NCI-H128 (cell line): ENCODE data around the gene RPS19.
"Not testable (repeated sequence)": the region's sequence is repeated elsewhere in the genome, so short reads cannot be mapped to it uniquely, and the experiment has no call there.

Experiments used
- DNase-seq: peaks from one replicate; lab custom pipeline; 2025; ENCODE audit not compliant: unreplicated experiment; lab: John Stamatoyannopoulos, UW

The RPS19 gene

GRCh38 chr19:41912899-41913537 is 53.0 kb downstream of the RPS19 start:
- DNase-seq, result no peak

- DNase-seq, result no peak
These were observed 53.7 kb downstream of the RPS19 start for GRCh38 chr19:41913538-41914423.

DNA sequence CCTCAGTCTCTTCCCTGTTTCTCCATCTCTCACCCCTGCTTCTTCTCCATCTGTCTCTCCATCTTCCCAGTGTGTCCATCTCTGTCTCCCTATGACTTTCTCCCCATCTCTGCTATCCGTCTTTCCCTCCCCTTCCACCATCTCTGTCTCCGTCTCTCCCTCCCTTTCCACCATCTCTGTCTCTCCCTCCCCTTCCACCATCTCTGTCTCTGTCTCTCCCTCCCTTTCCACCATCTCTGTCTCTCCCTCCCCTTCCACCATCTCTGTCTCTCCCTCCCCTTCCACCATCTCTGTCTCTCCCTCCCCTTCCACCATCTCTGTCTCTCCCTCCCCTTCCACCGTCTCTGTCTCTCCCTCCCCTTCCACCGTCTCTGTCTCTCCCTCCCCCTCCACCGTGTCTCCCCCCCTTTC is 54.4 kb downstream of the RPS19 start:
- not testable (repeated sequence) for DNase-seq

GRCh38 chr19:41915021-41915775 is 55.1 kb downstream of the RPS19 start:
- DNase-seq, result no peak

GRCh38 chr19:41915776-41916414 is 55.8 kb downstream of the RPS19 start:
- DNase-seq, result no peak

DNA sequence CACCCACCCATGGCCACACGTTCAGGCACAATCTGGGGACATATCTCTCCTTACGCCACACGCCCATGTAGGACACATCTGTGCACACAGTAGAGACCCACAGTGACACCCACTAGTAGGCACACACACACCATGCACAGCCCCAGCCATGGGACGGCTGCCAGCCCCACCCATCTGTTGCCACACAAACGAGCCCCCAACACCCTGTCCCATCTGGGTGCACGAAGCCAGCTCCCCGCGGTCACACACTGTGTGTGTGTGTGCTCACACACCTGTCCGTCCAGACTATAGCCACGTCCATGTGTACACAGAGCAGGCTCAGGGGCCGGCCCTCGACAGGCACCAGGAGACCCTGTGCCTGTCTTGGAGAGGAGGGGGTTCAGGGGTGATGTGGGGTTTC is 57.6 kb downstream of the RPS19 start:
- no peak for DNase-seq

DNA sequence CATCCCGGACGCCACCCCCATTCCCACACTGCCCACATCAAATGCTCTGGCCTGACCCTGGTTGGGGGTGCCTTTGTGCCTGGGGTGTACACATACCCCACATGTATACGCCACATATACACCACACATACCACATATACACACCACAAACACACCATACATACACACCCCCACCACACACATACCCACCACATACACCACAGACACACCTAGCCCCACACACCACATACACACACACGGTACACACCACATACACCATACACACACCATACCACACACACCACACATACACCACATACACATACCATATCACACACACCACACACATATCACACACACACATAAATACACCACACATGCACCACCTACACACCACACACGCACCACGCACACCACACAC is 58.0 kb downstream of the RPS19 start:
- no peak for DNase-seq

DNA sequence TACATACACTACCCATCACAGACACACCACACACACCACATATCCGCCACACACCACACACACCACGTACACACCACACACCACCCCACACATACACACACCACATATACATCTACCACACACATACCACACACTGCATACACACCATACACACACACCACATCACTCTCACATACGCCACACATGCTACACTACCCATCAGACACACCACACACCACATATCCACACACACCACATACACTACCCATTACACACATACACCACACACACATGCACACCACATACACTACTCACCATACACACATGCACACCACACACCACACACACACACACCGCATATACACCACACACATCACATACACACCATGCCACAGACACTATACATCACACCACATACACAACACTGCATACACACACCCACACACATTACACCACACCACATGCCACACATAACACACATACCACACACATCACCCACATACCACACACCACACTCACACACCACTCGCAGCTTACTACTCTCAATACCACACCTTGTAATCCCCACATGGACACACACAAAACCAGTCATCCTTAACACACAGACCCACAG is 58.7 kb downstream of the RPS19 start:
- DNase-seq, result no peak

DNA sequence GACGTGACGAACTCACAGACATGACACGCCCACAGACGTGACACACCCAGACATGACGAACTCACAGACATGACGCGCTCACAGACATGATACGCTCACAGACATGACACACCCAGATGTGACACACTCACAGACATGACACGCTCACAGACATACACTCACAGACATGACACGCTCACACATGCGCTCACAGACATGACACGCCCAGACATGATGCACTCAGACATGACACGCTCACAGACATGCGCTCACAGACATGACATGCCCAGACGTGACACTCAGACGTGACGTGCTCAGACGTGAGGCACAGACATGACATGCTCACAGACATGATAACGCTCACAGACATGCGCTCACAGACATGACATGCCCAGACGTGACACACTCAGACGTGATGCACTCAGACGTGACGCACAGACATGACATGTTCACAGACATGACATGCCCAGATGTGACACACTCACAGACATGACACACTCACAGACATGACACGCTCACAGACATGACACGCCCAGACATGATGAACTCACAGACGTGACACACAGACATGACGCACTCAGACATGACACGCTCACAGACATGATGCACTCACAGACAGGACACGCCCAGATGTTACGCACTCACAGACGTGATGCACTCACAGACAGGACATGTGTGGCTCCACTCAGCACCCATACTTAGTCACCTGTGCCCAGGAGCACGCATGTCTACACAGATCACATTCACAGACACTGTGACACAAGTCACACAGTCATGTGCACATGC is 60.1 kb downstream of the RPS19 start:
- DNase-seq, result no peak

DNA sequence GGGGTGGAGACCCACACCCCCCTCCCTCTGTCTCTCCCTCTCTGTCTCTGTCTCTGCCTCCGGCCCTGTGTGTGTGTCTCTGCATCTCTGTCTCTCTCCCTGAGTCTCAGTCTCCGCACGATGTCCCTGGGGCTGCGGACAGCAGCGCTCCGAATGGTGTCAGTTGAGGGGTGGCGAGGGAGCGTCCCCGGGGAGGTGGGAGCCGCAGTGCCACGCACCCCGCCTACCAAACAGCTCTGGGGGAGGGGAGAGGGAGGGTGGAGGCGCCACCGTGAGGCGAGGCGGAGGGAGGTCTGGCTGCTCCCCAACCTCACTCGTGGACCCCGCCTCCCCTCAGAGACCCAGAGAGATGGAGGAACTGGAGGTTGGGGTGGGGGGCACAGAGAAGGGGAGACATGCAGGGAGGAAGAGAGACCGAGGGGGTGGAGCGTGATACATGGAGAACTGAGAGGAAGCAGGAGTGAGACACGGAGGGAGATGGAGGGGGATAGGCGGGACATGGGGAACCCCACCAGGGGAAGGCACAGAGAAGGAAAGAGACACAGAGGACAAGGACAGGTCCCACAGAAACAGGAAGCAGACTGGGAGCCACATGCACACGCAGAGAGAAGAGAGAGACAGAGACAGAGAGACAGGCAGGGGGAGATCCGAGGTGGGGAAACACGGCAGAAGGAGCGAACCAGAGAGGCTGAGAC is 61.0 kb downstream of the RPS19 start:
- DNase-seq, result no peak

- no peak for DNase-seq
These were observed 61.8 kb downstream of the RPS19 start for GRCh38 chr19:41921577-41922576.
